SK-N-SH treated with all-trans-retinoic acid at 6 μM for 48 hours (cell line): ENCODE data around the gene CTDSP2.

Experiments used
- ATAC-seq: fragments of 200-7000 bp; cut with Tn5 transposase; 3 replicates; pipeline ENCODE4 v1.9.1; 2020; ENCODE audit warnings: mild to moderate bottlenecking, moderate library complexity
- BACH2 ChIP-seq: fragments of 250-450 bp; sonication (Bioruptor Pico); IDR thresholded peaks from 2 replicates; pipeline ENCODE4 v1.9.0; 2021; ENCODE audit warnings: mild to moderate bottlenecking, borderline replicate concordance
- ESRRG ChIP-seq: fragments of 250-450 bp; sonication (Bioruptor Pico); IDR thresholded peaks from 2 replicates; pipeline ENCODE4 v1.6.1; 2021; ENCODE audit warnings: mild to moderate bottlenecking
- ISL1 ChIP-seq: fragments of 250-450 bp; sonication (Bioruptor Pico); IDR thresholded peaks from 2 replicates; pipeline ENCODE4 v2.1.2; 2022; ENCODE audit warnings: mild to moderate bottlenecking, moderate library complexity
- OSR1 ChIP-seq: fragments of 250-450 bp; sonication (Bioruptor Pico); IDR thresholded peaks from 2 replicates; pipeline ENCODE4 v1.8.0; 2022; ENCODE audit warnings: moderate library complexity, mild to moderate bottlenecking, inconsistent platforms
- PPARA ChIP-seq: fragments of 250-450 bp; sonication (Bioruptor Pico); IDR thresholded peaks from 2 replicates; pipeline ENCODE4 v1.5.0; 2020; ENCODE audit warnings: mild to moderate bottlenecking, borderline replicate concordance
- RARB ChIP-seq: fragments of 250-450 bp; sonication (Bioruptor Pico); IDR thresholded peaks from 2 replicates; pipeline ENCODE4 v1.8.0; 2021; ENCODE audit warnings: mild to moderate bottlenecking, moderate library complexity
- TCF4 ChIP-seq: fragments of 250-450 bp; sonication (Bioruptor Pico); IDR thresholded peaks from 2 replicates; pipeline ENCODE4 v1.8.0; 2021; ENCODE audit warnings: mild to moderate bottlenecking, moderate library complexity, borderline replicate concordance
- TOX ChIP-seq: fragments of 250-450 bp; sonication (Bioruptor Pico); IDR thresholded peaks from 2 replicates; pipeline ENCODE4 v1.8.0; 2021; ENCODE audit warnings: mild to moderate bottlenecking, moderate library complexity, borderline replicate concordance
- ZNF565 ChIP-seq: fragments of 450-650 bp; formaldehyde crosslinking; conservative IDR thresholded peaks from 2 replicates; pipeline ENCODE4 v1.5.0; 2020; ENCODE audit warnings: low read depth, mild to moderate bottlenecking, moderate library complexity
- ZNF70 ChIP-seq: fragments of 450-650 bp; formaldehyde crosslinking; IDR thresholded peaks from 2 replicates; pipeline ENCODE4 v1.5.0; 2020; ENCODE audit warnings: mild to moderate bottlenecking, moderate library complexity
- ZNF8 ChIP-seq: fragments of 450-650 bp; formaldehyde crosslinking; IDR thresholded peaks from 2 replicates; pipeline ENCODE4 v1.5.0; 2020; ENCODE audit warnings: mild to moderate bottlenecking, moderate library complexity
- TF ChIP-seq, protein P1 (sequence below): fragments of 250-450 bp; sonication (Bioruptor Pico); IDR thresholded peaks from 2 replicates; pipeline ENCODE4 v1.5.1; 2021; ENCODE audit warnings: mild to moderate bottlenecking, moderate library complexity
- TF ChIP-seq, protein P2 (sequence below): fragments of 250-450 bp; sonication (Bioruptor Pico); IDR thresholded peaks from 2 replicates; pipeline ENCODE4 v1.5.1; 2020; ENCODE audit warnings: low read depth, mild to moderate bottlenecking, moderate library complexity
- TF ChIP-seq, protein P3 (sequence below): fragments of 250-450 bp; sonication (Bioruptor Pico); IDR thresholded peaks from 2 replicates; pipeline ENCODE4 v1.5.0; 2020; ENCODE audit warnings: mild to moderate bottlenecking, moderate library complexity
- TF ChIP-seq, protein P4 (sequence below): fragments of 250-450 bp; sonication (Bioruptor Pico); IDR thresholded peaks from 2 replicates; pipeline ENCODE4 v1.8.0; 2021; ENCODE audit warnings: low read depth, mild to moderate bottlenecking, moderate library complexity, borderline replicate concordance
- TF ChIP-seq, protein P5 (sequence below): fragments of 250-450 bp; sonication (Bioruptor Pico); IDR thresholded peaks from 2 replicates; pipeline ENCODE4 v1.8.0; 2020; ENCODE audit warnings: mild to moderate bottlenecking, moderate library complexity, borderline replicate concordance

The CTDSP2 gene

DNA sequence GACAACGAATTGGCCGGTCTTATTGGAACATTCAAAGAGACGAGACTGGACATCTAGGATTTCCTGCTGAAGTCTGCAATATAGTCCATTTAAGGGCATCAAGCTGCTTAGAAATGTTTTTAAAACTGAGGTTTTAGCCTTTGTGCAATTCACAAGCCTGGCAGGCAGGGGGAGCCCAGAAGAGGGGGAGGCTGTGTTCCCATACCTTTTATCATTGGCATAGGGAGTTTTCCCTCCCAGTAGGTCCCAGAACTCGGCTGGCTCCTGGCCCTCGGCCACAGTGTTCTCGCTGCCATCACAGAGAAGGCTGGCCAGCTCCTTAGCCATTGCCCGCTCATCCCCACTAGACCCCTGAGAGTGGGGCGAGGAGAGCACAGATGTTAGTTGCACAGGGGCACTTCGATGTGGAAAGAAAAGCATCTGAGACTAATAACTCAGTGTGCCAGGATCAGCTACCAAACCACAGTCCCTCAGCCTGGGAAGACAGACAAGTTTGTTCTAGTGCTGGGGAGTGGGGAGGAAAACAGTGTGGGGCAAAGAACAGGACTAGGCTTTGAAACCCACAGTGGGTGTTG lies 43.1 kb downstream of the CTDSP2 start:
- peak; percentile 87 for ATAC-seq
- TF ChIP-seq PPARA (CRISPR knock-in tag): no peak
- peak; percentile 31; the same call in 1 of the 2 replicates for TF ChIP-seq ZNF70 (CRISPR knock-in tag)

DNA sequence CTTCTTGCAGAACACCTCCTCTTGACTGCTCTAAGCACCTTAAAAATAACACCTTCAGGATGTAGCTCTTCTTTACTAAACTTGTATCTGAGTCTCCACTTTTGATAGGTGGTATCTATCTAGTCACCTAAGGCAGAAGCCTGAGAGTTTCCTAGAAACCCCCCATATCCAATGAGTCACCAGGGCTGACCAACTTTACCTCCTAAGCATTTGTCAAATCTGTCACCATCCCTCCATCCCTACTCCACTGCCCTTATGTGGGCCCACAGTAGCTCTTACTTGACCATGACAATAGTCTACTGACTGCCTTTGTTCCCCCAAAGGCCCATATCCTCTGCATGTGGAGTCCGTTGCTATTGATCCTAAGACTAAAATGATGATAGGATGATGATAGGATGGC lies 43.9 kb downstream of the CTDSP2 start:
- TF ChIP-seq ISL1 (CRISPR knock-in tag) (no peak), ZNF8 (CRISPR knock-in tag) (no peak), TOX (CRISPR knock-in tag) (no peak), OSR1 (no peak), ZNF565 (no peak), ESRRG (CRISPR knock-in tag) (no peak)
- TF ChIP-seq, protein P1, sequence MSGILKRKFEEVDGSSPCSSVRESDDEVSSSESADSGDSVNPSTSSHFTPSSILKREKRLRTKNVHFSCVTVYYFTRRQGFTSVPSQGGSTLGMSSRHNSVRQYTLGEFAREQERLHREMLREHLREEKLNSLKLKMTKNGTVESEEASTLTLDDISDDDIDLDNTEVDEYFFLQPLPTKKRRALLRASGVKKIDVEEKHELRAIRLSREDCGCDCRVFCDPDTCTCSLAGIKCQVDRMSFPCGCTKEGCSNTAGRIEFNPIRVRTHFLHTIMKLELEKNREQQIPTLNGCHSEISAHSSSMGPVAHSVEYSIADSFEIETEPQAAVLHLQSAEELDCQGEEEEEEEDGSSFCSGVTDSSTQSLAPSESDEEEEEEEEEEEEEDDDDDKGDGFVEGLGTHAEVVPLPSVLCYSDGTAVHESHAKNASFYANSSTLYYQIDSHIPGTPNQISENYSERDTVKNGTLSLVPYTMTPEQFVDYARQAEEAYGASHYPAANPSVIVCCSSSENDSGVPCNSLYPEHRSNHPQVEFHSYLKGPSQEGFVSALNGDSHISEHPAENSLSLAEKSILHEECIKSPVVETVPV (CRISPR knock-in tag): no peak
- TF ChIP-seq, protein P2, sequence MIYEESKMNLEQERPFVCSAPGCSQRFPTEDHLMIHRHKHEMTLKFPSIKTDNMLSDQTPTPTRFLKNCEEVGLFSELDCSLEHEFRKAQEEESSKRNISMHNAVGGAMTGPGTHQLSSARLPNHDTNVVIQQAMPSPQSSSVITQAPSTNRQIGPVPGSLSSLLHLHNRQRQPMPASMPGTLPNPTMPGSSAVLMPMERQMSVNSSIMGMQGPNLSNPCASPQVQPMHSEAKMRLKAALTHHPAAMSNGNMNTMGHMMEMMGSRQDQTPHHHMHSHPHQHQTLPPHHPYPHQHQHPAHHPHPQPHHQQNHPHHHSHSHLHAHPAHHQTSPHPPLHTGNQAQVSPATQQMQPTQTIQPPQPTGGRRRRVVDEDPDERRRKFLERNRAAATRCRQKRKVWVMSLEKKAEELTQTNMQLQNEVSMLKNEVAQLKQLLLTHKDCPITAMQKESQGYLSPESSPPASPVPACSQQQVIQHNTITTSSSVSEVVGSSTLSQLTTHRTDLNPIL (CRISPR knock-in tag): no peak
- TF ChIP-seq, protein P3, sequence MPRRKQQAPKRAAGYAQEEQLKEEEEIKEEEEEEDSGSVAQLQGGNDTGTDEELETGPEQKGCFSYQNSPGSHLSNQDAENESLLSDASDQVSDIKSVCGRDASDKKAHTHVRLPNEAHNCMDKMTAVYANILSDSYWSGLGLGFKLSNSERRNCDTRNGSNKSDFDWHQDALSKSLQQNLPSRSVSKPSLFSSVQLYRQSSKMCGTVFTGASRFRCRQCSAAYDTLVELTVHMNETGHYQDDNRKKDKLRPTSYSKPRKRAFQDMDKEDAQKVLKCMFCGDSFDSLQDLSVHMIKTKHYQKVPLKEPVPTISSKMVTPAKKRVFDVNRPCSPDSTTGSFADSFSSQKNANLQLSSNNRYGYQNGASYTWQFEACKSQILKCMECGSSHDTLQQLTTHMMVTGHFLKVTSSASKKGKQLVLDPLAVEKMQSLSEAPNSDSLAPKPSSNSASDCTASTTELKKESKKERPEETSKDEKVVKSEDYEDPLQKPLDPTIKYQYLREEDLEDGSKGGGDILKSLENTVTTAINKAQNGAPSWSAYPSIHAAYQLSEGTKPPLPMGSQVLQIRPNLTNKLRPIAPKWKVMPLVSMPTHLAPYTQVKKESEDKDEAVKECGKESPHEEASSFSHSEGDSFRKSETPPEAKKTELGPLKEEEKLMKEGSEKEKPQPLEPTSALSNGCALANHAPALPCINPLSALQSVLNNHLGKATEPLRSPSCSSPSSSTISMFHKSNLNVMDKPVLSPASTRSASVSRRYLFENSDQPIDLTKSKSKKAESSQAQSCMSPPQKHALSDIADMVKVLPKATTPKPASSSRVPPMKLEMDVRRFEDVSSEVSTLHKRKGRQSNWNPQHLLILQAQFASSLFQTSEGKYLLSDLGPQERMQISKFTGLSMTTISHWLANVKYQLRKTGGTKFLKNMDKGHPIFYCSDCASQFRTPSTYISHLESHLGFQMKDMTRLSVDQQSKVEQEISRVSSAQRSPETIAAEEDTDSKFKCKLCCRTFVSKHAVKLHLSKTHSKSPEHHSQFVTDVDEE (CRISPR knock-in tag): no peak
- TF ChIP-seq, protein P4, sequence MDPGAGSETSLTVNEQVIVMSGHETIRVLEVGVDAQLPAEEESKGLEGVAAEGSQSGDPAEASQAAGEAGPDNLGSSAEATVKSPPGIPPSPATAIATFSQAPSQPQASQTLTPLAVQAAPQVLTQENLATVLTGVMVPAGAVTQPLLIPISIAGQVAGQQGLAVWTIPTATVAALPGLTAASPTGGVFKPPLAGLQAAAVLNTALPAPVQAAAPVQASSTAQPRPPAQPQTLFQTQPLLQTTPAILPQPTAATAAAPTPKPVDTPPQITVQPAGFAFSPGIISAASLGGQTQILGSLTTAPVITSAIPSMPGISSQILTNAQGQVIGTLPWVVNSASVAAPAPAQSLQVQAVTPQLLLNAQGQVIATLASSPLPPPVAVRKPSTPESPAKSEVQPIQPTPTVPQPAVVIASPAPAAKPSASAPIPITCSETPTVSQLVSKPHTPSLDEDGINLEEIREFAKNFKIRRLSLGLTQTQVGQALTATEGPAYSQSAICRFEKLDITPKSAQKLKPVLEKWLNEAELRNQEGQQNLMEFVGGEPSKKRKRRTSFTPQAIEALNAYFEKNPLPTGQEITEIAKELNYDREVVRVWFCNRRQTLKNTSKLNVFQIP (CRISPR knock-in tag): no peak
- TF ChIP-seq, protein P5, sequence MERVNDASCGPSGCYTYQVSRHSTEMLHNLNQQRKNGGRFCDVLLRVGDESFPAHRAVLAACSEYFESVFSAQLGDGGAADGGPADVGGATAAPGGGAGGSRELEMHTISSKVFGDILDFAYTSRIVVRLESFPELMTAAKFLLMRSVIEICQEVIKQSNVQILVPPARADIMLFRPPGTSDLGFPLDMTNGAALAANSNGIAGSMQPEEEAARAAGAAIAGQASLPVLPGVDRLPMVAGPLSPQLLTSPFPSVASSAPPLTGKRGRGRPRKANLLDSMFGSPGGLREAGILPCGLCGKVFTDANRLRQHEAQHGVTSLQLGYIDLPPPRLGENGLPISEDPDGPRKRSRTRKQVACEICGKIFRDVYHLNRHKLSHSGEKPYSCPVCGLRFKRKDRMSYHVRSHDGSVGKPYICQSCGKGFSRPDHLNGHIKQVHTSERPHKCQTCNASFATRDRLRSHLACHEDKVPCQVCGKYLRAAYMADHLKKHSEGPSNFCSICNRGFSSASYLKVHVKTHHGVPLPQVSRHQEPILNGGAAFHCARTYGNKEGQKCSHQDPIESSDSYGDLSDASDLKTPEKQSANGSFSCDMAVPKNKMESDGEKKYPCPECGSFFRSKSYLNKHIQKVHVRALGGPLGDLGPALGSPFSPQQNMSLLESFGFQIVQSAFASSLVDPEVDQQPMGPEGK (CRISPR knock-in tag): no peak
- ATAC-seq: no peak

DNA sequence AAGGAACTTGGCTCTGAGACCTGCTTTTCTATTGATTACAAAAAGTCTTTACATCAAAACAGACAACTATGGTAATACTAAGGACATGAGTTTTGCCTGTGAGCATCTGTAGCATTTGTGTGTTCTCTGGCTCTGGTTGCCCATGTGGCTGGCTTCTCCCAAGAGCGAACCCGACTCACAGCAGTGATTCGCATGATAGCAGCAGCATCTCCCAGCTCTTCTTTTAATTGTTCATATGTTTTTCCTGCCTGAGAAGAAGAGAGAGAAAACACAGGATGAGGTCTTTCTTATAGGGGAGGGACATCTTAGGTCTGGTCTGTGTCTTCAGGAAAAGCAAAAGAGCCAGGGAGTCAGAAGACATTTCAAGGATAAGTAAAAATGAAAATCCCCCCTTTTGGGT lies 45.6 kb downstream of the CTDSP2 start:
- ATAC-seq: no peak
- TF ChIP-seq TCF4 (CRISPR knock-in tag): no peak
- no peak for TF ChIP-seq RARB
- no peak for TF ChIP-seq BACH2 (CRISPR knock-in tag)
- TF ChIP-seq ZNF565: no peak
- no peak for TF ChIP-seq OSR1

DNA sequence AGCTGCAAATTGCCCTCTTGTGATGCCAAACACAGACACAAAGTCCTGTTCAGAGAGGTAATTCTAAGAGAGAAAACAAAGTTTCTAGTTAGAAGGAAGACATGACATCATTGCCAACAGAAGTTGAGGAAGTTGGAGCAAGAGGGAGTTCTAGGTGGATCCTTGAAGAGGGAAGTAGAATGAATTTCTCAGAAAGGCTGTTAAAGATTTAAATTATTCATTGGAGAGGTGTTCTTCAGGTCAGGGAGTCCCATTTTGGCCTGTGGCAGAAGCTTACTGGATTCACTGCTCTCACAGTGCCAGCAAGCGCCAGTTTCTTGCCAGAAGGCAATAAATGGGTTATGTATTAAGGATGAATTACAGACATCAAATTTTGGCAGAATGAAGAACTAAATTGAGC lies 48.6 kb downstream of the CTDSP2 start:
- no peak for ATAC-seq
- TF ChIP-seq ZNF70 (CRISPR knock-in tag) (no peak), PPARA (CRISPR knock-in tag) (no peak)
- TF ChIP-seq, protein P4 (CRISPR knock-in tag): no peak
- TF ChIP-seq, protein P1 (CRISPR knock-in tag): no peak
- TF ChIP-seq, all 23 proteins: peak for 0
